Right lobe of liver (tissue), 4 donors: ENCODE data around the gene PODXL2.

Source experiments
- POLR2A ChIP-seq: fragments of 450-650 bp; IDR thresholded peaks from one replicate; pipeline ENCODE4 v1.6.1; 2017; ENCODE audit warnings: antibody characterized with exemption, mild to moderate bottlenecking
- TF ChIP-seq, protein P1 (sequence below), 4 donors: fragments of 200-600 bp in 3 of 4; fragments of 450-650 bp in 1 of 4; IDR thresholded peaks; one replicate each; pipeline versions ENCODE4 v1.5.1 to v1.8.0; 2016 to 2022; ENCODE audit warnings: antibody characterized with exemption in 4 of 4, mild to moderate bottlenecking in 2 of 4
- donor health status: DM: no; HTN: no; CAD: no.
- donor health status: DM: no; HTN: no; CAD: no.
- donor health status: DM: no; HTN: yes; CAD: no.

DNA sequence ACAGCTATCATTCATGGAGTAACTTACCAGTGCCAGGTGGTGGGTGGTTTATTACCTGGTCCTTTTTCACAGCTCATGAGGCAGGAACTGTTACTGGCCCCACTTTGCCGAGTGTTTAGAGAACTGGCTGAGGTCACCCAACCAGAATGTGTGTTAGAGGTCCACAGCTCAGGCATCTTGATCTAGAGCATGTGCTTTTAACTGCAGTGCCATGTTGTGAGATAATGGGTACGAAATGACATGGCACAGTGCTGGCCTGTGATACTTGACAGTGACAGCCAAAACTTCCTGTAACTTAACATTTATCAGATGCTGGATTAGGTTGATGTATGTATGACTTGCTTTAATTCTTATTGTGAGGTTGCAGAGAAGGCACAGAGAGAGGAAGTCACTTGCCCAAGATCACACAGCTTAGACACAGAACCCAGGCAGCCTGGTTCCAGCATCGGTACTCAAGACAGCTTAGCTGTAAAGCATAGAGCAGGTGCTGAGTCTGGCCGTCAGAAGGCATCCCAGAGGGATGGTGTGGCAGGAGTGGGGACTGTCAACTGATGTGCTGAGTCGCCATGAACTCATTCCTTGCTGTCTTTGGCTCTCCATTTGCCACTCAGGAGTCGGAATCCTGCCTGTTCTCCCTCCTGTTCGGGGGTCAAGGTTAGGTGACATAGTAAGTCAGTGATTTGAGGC is 21.2 kb upstream of the PODXL2 start:
- TF ChIP-seq, protein P1, sequence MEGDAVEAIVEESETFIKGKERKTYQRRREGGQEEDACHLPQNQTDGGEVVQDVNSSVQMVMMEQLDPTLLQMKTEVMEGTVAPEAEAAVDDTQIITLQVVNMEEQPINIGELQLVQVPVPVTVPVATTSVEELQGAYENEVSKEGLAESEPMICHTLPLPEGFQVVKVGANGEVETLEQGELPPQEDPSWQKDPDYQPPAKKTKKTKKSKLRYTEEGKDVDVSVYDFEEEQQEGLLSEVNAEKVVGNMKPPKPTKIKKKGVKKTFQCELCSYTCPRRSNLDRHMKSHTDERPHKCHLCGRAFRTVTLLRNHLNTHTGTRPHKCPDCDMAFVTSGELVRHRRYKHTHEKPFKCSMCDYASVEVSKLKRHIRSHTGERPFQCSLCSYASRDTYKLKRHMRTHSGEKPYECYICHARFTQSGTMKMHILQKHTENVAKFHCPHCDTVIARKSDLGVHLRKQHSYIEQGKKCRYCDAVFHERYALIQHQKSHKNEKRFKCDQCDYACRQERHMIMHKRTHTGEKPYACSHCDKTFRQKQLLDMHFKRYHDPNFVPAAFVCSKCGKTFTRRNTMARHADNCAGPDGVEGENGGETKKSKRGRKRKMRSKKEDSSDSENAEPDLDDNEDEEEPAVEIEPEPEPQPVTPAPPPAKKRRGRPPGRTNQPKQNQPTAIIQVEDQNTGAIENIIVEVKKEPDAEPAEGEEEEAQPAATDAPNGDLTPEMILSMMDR (IDR thresholded peaks at IDR 0.05) = no peak
- TF ChIP-seq POLR2A = no peak
